Calu3 (cell line): ENCODE results near the gene COQ8B. TPM values are rescaled to one million over a fixed set of nuclear protein-coding genes. Genes with fewer than 3 reads are reported as not detected.

Source experiments
- BruUV-seq: library from RNA; stranded (reverse); fragments of 400-500 nt; replicated peaks from 2 replicates; lab custom pipeline; 2021; lab: Mats Ljungman, UMichigan
- CTCF ChIA-PET: fragments of 300-600 bp; sonication (Branson Sonifier 250); formaldehyde crosslinking; loops from one replicate; lab custom pipeline; 2022; ENCODE audit warnings: antibody characterized with exemption; lab: Charles Lee
- DNase-seq: peaks from one replicate; pipeline ENCODE4 v3.0.0; 2022
- H3K27ac Mint-ChIP-seq: one replicate; pipeline ENCODE4 v1.8.0; 2022; ENCODE audit warnings: mixed read lengths; ENCODE audit not compliant: unreplicated experiment
- H3K27me3 Mint-ChIP-seq: one replicate; pipeline ENCODE4 v1.8.0; 2022; ENCODE audit warnings: mixed read lengths; ENCODE audit not compliant: unreplicated experiment
- H3K36me3 Mint-ChIP-seq: one replicate; pipeline ENCODE4 v1.8.0; 2022; ENCODE audit warnings: mild to moderate bottlenecking, moderate library complexity, mixed read lengths; ENCODE audit not compliant: insufficient read depth, unreplicated experiment
- H3K4me1 Mint-ChIP-seq: one replicate; pipeline ENCODE4 v1.8.0; 2022; ENCODE audit warnings: mild to moderate bottlenecking, low read depth, mixed read lengths; ENCODE audit not compliant: unreplicated experiment
- H3K4me3 Mint-ChIP-seq: one replicate; pipeline ENCODE4 v1.8.0; 2022; ENCODE audit warnings: mild to moderate bottlenecking, low read depth, moderate library complexity, mixed read lengths; ENCODE audit not compliant: unreplicated experiment
- H3K9me3 Mint-ChIP-seq: one replicate; pipeline ENCODE4 v1.8.0; 2022; ENCODE audit warnings: low read depth, mixed read lengths; ENCODE audit not compliant: unreplicated experiment
- CTCF ChIP-seq: fragments of 200-600 bp; IDR thresholded peaks from one replicate; pipeline ENCODE4 v1.8.0; 2022; ENCODE audit warnings: antibody characterized with exemption; ENCODE audit not compliant: unreplicated experiment
- intact Hi-C: fragments of 100-400 bp; cut with micrococcal nuclease; formaldehyde crosslinking; loops from one replicate; pipeline ENCODE4 v1.10.0; 2022; ENCODE audit not compliant: unreplicated experiment
- total RNA-seq: library from RNA; stranded (reverse); gene quantifications from 2 replicates; pipeline ENCODE4 v1.2.3, GENCODE V29; 2022

Gene COQ8B
- total RNA-seq, 1 experiment from 2014 or later = 55.9 TPM

- peaks cover 34% of the 10 kb centered on the region for H3K4me1 Mint-ChIP-seq
- H3K27me3 Mint-ChIP-seq = no peaks in the 10 kb centered on the region
- H3K9me3 Mint-ChIP-seq = peaks cover 3% of the 10 kb centered on the region
- peak overlapping the region; percentile 31 for H3K4me3 Mint-ChIP-seq
- peaks cover 94% of the 10 kb centered on the region for H3K36me3 Mint-ChIP-seq
- BruUV-seq = no TSS peak
- CTCF ChIA-PET = interaction anchor here (0.6 to 0.7 kb wide), 2 partner anchors 627 to 727 kb away, joined by 3 read pairs; no protein-coding TSS in a partner anchor
- H3K27ac Mint-ChIP-seq = peak overlapping the region; percentile 24
- intact Hi-C loops = no loop called here
- DNase-seq = no peak
- TF ChIP-seq CTCF = no peak
Measured at GRCh38 chr19:40721936-40722661, 5.4 kb upstream of the COQ8B start.

- H3K36me3 Mint-ChIP-seq = peaks cover 94% of the 10 kb centered on the region
- H3K4me1 Mint-ChIP-seq = peaks cover 36% of the 10 kb centered on the region
- peaks cover 3% of the 10 kb centered on the region for H3K9me3 Mint-ChIP-seq
- CTCF ChIA-PET = interaction anchor here (0.6 kb wide), 1 partner anchor 487 kb away, joined by 3 read pairs; no protein-coding TSS in a partner anchor
- no TSS peak for BruUV-seq
- intact Hi-C loops = no loop called here
- H3K4me3 Mint-ChIP-seq = peak overlapping the region; percentile 78
- DNase-seq = no peak
- H3K27ac Mint-ChIP-seq = peak overlapping the region; percentile 93
- H3K27me3 Mint-ChIP-seq = no peaks in the 10 kb centered on the region
- TF ChIP-seq CTCF = no peak
Measured at GRCh38 chr19:40721140-40721486, 4.4 kb upstream of the COQ8B start.

GRCh38 chr19:40719414-40719894, 2.8 kb upstream of the COQ8B start:
- no peak for TF ChIP-seq CTCF
- peak overlapping the region; percentile 78 for H3K4me3 Mint-ChIP-seq
- intact Hi-C loops = loop anchor here (5.0 kb wide), 1 partner anchor 33 kb away; the partner anchor contains the start of genes ACTMAP and SNRPA
- H3K27me3 Mint-ChIP-seq = no peaks in the 10 kb centered on the region
- peaks cover 3% of the 10 kb centered on the region for H3K9me3 Mint-ChIP-seq
- H3K27ac Mint-ChIP-seq = peak overlapping the region; percentile 93
- no TSS peak for BruUV-seq
- no peak for DNase-seq
- H3K4me1 Mint-ChIP-seq = peaks cover 49% of the 10 kb centered on the region
- peaks cover 94% of the 10 kb centered on the region for H3K36me3 Mint-ChIP-seq
- CTCF ChIA-PET = no interaction called here

GRCh38 chr19:40718774-40719391, 2.2 kb upstream of the COQ8B start:
- TF ChIP-seq CTCF = no peak
- no TSS peak for BruUV-seq
- no peaks in the 10 kb centered on the region for H3K27me3 Mint-ChIP-seq
- H3K36me3 Mint-ChIP-seq = peaks cover 96% of the 10 kb centered on the region
- peaks cover 49% of the 10 kb centered on the region for H3K4me1 Mint-ChIP-seq
- peak; percentile 97 for DNase-seq
- intact Hi-C loops = loop anchor here (5.0 kb wide), 1 partner anchor 33 kb away; the partner anchor contains the start of genes ACTMAP and SNRPA
- CTCF ChIA-PET = no interaction called here
- peak overlapping the region; percentile 93 for H3K27ac Mint-ChIP-seq
- H3K4me3 Mint-ChIP-seq = peak overlapping the region; percentile 78
- H3K9me3 Mint-ChIP-seq = peaks cover 3% of the 10 kb centered on the region
